HG02885 (cell line): Measurements from ENCODE around the gene HES6.
A peak's percentile ranks its signal among the peaks of the same experiment; 100 is the strongest.

Experiments
- ATAC-seq: cut with Tn5 transposase; IDR thresholded peaks from one replicate; pipeline ENCODE4 v1.9.1; 2021; ENCODE audit warnings: mild to moderate bottlenecking; ENCODE audit not compliant: unreplicated experiment, poor library complexity

HES6 gene

GRCh38 chr2:238203973-238204683, 35.7 kb downstream of the HES6 start:
- ATAC-seq: peak; percentile 12

GRCh38 chr2:238203094-238203972, 36.5 kb downstream of the HES6 start, which contains the start of gene ILKAP:
Gene ILKAP, minus strand, starts transcription at chr2:238203695. Its CDS starts 142 bp downstream, at chr2:238203553.
- ATAC-seq: peak; percentile 94

- ATAC-seq: no peak
Measured at GRCh38 chr2:238202326-238203093, 37.3 kb downstream of the HES6 start.

- ATAC-seq: no peak
Measured at GRCh38 chr2:238190445-238190844, 49.4 kb downstream of the HES6 start.
